Adipocyte (in vitro differentiated cells): Measurements from ENCODE around the gene LRMDA.

ENCODE experiments used
- DNase-seq: peaks from one replicate; pipeline ENCODE4 v3.0.0-alpha.2; 2015; ENCODE audit warnings: low read depth
- H3K27me3 ChIP-seq: replicated peaks from 2 replicates; pipeline ENCODE4 v1.7.0; 2013; ENCODE audit warnings: mild to moderate bottlenecking, low read length, moderate library complexity; ENCODE audit not compliant: control insufficient read depth, insufficient read depth
- H3K36me3 ChIP-seq: 2 replicates; pipeline ENCODE4 v1.7.0; 2013; ENCODE audit warnings: low read length, mild to moderate bottlenecking, moderate library complexity; ENCODE audit not compliant: control insufficient read depth, insufficient read depth, severe bottlenecking
- H3K4me1 ChIP-seq: 2 replicates; pipeline ENCODE4 v1.7.0; 2013; ENCODE audit warnings: mild to moderate bottlenecking, low read length, moderate library complexity; ENCODE audit not compliant: control insufficient read depth, insufficient read depth
- H3K4me3 ChIP-seq: 2 replicates; pipeline ENCODE4 v1.7.0; 2013; ENCODE audit warnings: mild to moderate bottlenecking, low read length, moderate library complexity
- H3K9ac ChIP-seq: 2 replicates; pipeline ENCODE4 v1.7.0; 2013; ENCODE audit warnings: mild to moderate bottlenecking, low read length, moderate library complexity
- H3K9me3 ChIP-seq: 2 replicates; pipeline ENCODE4 v1.7.0; 2013; ENCODE audit warnings: mild to moderate bottlenecking, low read length, moderate library complexity; ENCODE audit not compliant: control insufficient read depth

Gene LRMDA

DNA sequence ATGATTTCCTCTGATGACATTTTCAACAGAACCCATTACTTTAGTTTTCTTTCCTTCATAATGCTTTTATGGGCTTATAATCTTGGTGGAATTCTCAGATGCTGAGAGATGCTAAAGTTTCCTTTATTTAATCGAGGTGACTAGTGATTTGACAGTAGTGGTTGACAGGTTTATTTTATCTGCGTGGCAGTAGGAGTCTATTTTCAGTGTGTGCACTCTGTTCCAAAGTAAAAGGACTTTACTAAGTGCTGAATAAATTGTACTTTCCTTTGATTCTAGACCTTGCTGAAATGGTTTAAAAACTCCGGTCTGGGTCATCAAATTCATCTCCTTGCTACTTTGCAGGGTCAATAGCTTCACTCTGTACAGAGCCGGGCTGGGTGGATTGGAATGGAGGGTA lies 900.3 kb downstream of the LRMDA start:
- peaks cover 19% of the 10 kb centered on the region for H3K4me1 ChIP-seq
- no peak overlapping the region for H3K9ac ChIP-seq

DNA sequence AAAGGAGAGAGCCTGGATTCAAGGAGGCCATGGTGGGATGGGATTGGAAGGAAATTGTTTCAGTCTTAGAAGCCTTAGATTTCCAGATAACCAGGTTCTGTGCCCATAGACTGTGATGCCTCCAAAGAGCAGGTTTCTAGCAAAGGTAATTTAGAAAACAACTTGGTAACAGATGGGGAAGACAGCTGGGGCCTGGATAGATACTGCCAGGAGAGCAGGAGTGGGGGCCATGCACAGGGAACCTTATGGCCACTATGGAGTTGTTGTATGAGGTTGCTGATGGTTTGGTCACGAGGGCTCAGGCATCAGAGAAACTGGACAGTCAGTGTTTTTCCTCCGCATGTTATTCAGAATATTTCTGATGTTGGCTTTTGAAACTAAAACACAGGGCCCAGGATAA lies 901.9 kb downstream of the LRMDA start:
- Histone ChIP-seq H3K36me3 (no peaks in the 10 kb centered on the region), H3K4me3 (no peak overlapping the region), H3K9me3 (no peaks in the 10 kb centered on the region), H3K9ac (no peak overlapping the region), H3K27me3 (no peaks in the 10 kb centered on the region), H3K4me1 (peaks cover 33% of the 10 kb centered on the region)
- DNase-seq, result no peak

More for the DNA sequence above, 900.3 kb downstream of the LRMDA start:
- Histone ChIP-seq H3K4me3 (no peak overlapping the region), H3K9me3 (no peaks in the 10 kb centered on the region), H3K27me3 (no peaks in the 10 kb centered on the region), H3K36me3 (no peaks in the 10 kb centered on the region)
- DNase-seq, result no peak

DNA sequence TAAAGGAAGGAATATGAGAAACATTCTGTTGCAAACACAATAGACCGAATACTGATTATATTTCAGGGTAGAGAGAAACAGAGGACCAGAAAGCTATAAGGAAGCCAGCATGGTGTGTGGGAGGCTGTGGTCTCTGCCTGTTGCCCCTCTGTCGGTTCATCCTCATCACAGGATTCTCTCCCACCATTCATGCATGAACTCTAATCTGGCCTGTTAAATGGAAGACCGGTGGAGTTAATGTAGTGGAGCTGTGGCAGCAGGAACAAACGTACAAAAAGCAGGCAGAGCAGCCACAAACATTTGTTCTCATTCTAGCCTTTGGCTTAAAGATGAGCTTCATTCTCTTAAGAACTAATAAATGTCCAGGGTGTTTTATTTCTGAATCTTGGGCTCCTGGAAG lies 902.4 kb downstream of the LRMDA start:
- H3K9me3 ChIP-seq, result no peaks in the 10 kb centered on the region
- H3K4me3 ChIP-seq, result no peak overlapping the region
- H3K4me1 ChIP-seq, result peaks cover 33% of the 10 kb centered on the region
- no peak overlapping the region for H3K9ac ChIP-seq
- no peaks in the 10 kb centered on the region for H3K27me3 ChIP-seq
- DNase-seq, result no peak
- H3K36me3 ChIP-seq, result no peaks in the 10 kb centered on the region

DNA sequence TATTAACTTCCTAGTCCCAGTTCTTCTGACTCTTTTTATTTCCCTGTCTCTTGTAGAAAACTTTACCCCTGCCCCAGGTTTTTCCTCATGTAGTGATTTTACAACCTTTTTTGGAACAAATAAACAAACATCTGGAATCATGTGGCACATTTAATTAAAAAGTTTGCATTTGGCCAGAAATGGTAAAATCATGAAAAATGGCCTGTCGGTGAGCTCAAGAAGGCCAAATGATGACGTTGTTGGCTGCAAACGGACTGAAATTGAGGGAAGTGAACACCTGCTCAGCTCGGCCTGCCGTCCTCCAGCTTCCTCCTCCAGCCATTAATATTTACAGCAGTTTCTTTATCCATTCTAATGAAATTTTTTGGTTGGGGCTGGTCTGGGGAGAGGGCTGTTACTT lies 902.8 kb downstream of the LRMDA start:
- H3K27me3 ChIP-seq, result no peaks in the 10 kb centered on the region
- H3K4me1 ChIP-seq, result peaks cover 33% of the 10 kb centered on the region
- no peak for DNase-seq
- no peaks in the 10 kb centered on the region for H3K36me3 ChIP-seq
- no peak overlapping the region for H3K4me3 ChIP-seq
- no peaks in the 10 kb centered on the region for H3K9me3 ChIP-seq
- no peak overlapping the region for H3K9ac ChIP-seq

DNA sequence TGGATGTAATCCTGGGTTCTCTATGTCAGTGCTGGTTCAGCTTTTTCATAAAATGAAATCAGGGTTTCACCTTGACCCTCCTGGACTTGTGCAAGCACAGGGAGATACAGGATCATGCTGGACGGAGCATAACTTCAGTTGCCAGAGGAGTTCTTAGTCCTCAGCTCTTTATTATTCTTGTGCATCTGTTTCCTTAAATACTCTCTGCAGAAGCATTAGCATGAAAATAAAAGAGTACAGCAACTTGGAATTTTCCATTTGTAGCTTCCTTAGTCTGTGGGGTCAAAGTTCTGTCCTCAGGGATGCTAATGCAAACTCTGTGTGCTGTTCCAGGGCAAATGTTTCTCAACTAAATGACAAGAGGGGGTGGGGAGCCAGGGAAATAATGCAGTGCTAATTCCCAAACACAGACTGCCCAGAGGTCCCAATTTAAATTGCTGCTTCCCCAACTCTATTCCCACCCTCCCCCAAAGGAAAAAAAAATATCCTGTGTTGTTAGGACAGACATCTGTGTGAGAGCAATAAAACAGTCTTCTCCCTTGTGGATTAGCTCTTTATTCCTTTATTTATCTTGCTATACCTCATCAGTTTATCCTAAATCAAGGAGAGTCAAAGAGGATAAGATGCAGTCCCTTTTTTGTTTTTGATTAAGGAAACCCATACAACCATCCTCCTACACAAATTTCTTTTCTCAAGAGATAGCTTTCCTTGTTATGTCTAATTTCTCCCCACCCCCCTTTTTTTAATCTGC lies 905.0 kb downstream of the LRMDA start:
- DNase-seq, result peak; percentile 70
- peak overlapping the region; percentile 56 for H3K9ac ChIP-seq
- no peaks in the 10 kb centered on the region for H3K27me3 ChIP-seq
- peaks cover 27% of the 10 kb centered on the region for H3K4me1 ChIP-seq
- H3K9me3 ChIP-seq, result no peaks in the 10 kb centered on the region
- H3K36me3 ChIP-seq, result no peaks in the 10 kb centered on the region
- H3K4me3 ChIP-seq, result peak overlapping the region; percentile 8

DNA sequence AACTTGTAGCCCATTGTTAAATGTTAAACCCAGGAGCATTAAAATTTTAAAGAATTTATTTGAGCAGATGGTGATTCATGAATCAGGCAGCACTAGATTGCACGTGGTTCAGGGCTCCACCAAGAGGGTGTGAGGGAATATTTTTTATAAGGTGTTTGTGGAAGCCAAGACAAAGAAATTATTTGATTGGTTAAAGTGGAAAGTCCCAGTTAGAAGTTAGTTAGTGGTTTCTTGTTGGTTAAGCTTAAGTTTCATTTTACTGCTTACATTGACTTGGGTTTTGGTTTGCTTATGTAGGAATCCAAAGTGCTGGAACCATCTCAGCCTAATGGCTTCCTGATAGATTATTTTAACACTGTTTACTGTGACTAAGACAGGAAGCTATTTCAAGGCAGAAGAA lies 906.2 kb downstream of the LRMDA start:
- H3K4me3 ChIP-seq, result no peak overlapping the region
- H3K9ac ChIP-seq, result no peak overlapping the region
- H3K9me3 ChIP-seq, result peaks cover under 1% of the 10 kb centered on the region
- H3K27me3 ChIP-seq, result no peaks in the 10 kb centered on the region
- no peak for DNase-seq
- no peaks in the 10 kb centered on the region for H3K36me3 ChIP-seq
- peaks cover 27% of the 10 kb centered on the region for H3K4me1 ChIP-seq

DNA sequence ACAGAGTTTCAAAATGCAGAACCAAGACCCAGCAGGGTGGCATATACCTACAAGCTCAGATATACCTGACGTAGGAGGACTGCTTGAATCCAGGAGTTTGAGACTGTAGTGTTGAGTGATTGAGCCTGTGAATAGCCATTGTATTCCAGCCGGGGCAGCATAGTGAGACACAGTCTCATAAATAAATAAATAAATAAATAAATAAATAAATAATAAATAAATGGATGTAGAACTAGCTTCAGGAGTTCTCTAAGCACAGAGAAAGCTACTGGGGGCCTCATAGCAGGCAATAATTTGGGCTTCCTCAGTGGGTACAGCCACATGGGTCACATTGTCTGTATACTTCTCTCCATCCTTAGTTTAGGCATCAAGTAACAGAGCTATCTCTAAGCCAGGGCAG lies 906.8 kb downstream of the LRMDA start:
- peaks cover 27% of the 10 kb centered on the region for H3K4me1 ChIP-seq

DNA sequence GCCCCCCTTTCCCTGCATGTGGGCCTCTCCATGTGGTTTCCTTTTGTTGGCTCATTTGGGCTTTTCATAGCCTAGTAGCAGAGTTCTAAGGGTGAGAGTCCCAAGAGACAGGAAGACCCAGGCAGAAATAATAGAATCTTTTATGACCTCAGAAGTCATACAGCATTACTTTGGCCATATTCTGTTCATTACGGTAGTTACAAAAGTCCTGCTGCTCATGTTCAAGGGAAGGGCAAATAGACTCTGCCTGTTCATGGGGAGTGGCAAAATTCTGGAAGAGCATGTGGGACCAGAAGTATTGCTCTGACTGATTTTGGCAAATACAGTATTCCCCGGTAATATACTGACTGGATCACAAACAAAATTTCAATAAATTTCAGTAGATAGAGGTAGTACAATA lies 910.3 kb downstream of the LRMDA start:
- Histone ChIP-seq H3K9me3 (peaks cover 3% of the 10 kb centered on the region), H3K4me3 (no peak overlapping the region), H3K36me3 (no peaks in the 10 kb centered on the region), H3K27me3 (no peaks in the 10 kb centered on the region), H3K4me1 (peaks cover 14% of the 10 kb centered on the region), H3K9ac (no peak overlapping the region)
- no peak for DNase-seq

More for the DNA sequence above, 906.8 kb downstream of the LRMDA start:
- Histone ChIP-seq H3K36me3 (no peaks in the 10 kb centered on the region), H3K9me3 (peaks cover 3% of the 10 kb centered on the region), H3K27me3 (no peaks in the 10 kb centered on the region), H3K4me3 (no peak overlapping the region), H3K9ac (no peak overlapping the region)
- DNase-seq, result no peak

DNA sequence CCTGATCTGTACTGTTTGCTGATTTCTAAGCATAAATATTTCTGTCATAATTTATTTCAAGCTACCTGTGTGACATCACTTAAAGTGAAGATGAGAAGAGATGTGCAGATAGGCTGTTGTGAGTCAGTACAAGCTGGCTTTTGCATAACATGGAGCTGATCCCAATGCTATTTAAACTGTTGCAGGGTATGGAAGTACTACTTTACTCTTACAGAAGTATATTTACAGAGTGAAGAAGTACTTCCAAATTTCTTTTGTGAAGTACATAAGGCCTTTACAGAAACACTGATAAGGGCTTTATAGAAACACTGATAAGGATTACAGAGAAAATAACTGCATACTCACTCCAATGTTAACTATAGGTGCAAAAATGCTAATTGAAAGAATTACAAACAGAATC lies 911.6 kb downstream of the LRMDA start:
- DNase-seq, result no peak
- Histone ChIP-seq H3K4me1 (peaks cover 1% of the 10 kb centered on the region), H3K9me3 (peaks cover 3% of the 10 kb centered on the region), H3K27me3 (no peaks in the 10 kb centered on the region), H3K36me3 (no peaks in the 10 kb centered on the region), H3K4me3 (no peak overlapping the region), H3K9ac (no peak overlapping the region)

DNA sequence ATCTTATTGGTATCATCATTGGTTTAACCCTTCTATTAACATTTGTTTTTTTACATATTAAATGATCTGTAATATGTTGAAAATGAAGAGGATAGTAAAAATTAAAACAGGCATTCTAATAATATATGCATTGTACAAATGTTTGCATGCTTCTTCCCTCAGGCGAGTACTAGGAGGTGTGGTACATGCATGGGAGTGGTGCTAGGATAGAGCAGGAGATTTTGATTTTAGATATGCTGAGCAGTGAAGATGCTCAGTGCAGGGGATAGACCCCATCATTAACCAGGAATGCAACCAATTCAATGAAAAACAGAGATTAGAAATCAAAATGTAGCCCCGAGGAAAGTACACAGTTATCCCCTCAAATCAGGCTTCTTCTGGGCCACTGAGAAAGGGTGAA lies 916.4 kb downstream of the LRMDA start:
- peaks cover 1% of the 10 kb centered on the region for H3K9me3 ChIP-seq

DNA sequence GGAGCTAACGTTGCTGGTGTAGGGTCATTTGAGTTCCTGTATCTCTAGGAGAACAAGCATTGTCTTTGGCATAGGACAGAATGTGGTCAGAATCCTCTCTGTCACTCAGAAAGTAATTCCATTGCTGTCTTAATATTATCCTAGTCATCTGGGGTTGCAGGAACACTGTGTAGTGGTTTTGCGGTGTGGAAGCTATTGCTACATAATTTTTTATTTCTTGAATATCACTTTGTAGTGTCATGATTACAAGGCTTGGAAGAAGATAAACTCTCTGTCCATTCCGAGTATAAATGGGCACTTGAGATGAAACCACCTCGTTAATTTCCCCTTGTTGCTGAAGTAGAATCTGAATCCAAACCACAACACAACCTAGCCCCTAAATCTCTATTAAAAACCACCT lies 919.2 kb downstream of the LRMDA start:
- Histone ChIP-seq H3K36me3 (no peaks in the 10 kb centered on the region), H3K9me3 (no peaks in the 10 kb centered on the region), H3K27me3 (no peaks in the 10 kb centered on the region), H3K9ac (no peak overlapping the region), H3K4me1 (no peaks in the 10 kb centered on the region), H3K4me3 (no peak overlapping the region)
- DNase-seq, result no peak

More for the DNA sequence above, 916.4 kb downstream of the LRMDA start:
- no peak for DNase-seq
- Histone ChIP-seq H3K36me3 (no peaks in the 10 kb centered on the region), H3K27me3 (no peaks in the 10 kb centered on the region), H3K4me3 (no peak overlapping the region), H3K4me1 (no peaks in the 10 kb centered on the region), H3K9ac (no peak overlapping the region)

DNA sequence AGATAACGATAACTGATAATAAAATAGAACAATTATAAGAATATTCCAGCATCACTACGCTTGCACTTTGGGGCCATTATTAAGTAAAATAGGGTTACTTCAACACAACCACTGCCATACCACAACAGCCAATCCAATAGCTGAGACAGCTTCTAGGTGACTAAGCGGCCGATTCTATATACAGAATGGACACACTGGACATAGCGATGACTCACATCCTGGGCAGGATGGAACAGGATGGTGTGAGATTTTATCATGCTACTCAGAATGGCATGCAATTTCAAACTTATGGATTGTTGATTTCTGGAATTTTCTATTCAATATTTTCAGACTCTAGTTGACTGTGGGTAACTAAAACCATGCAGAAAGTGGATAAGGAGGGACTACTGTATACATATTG lies 920.9 kb downstream of the LRMDA start:
- DNase-seq, result peak; percentile 80
- Histone ChIP-seq H3K9ac (no peak overlapping the region), H3K4me1 (no peaks in the 10 kb centered on the region), H3K4me3 (no peak overlapping the region), H3K36me3 (no peaks in the 10 kb centered on the region), H3K27me3 (no peaks in the 10 kb centered on the region), H3K9me3 (no peaks in the 10 kb centered on the region)
